Subcutaneous abdominal adipose tissue (tissue), 5 donors: ENCODE measurements around the gene LTF.
"Not testable (repeated sequence)": the region's sequence is repeated elsewhere in the genome, so short reads cannot be mapped to it uniquely, and the experiment has no call there.

Source experiments
- H3K27ac ChIP-seq: one replicate; pipeline ENCODE4 v1.7.0; 2013; ENCODE audit warnings: low read depth, mild to moderate bottlenecking, inconsistent platforms, low read length, moderate library complexity
- H3K27me3 ChIP-seq, 5 donors: one replicate each; pipeline ENCODE4 v1.7.0; 2013; ENCODE audit warnings: low read length in 5 of 5, inconsistent platforms in 1 of 5; ENCODE audit not compliant: control insufficient read depth in 5 of 5, insufficient read depth in 4 of 5
- H3K36me3 ChIP-seq, 5 donors: one replicate each; pipeline ENCODE4 v1.7.0; 2013; ENCODE audit warnings: low read length in 5 of 5; ENCODE audit not compliant: control insufficient read depth in 5 of 5, insufficient read depth in 5 of 5
- H3K4me1 ChIP-seq, 5 donors: one replicate each; pipeline ENCODE4 v1.7.0; 2013; ENCODE audit warnings: low read length in 5 of 5, mild to moderate bottlenecking in 3 of 5, moderate library complexity in 1 of 5; ENCODE audit not compliant: control insufficient read depth in 5 of 5, insufficient read depth in 5 of 5
- H3K4me3 ChIP-seq, 5 donors: one replicate each; pipeline ENCODE4 v1.7.0; 2013; ENCODE audit warnings: low read length in 5 of 5, low read depth in 1 of 5
- H3K9ac ChIP-seq, 5 donors: one replicate each; pipeline ENCODE4 v1.7.0; 2013; ENCODE audit warnings: low read length in 5 of 5, mild to moderate bottlenecking in 4 of 5, moderate library complexity in 3 of 5
- H3K9me3 ChIP-seq, 5 donors: one replicate each; pipeline ENCODE4 v1.7.0; 2013; ENCODE audit warnings: low read length in 5 of 5; ENCODE audit not compliant: control insufficient read depth in 5 of 5
- donor health status: healthy.
- donor health status: healthy.
- donor health status: healthy.
- donor health status: healthy.
- donor health status: healthy.

The LTF gene

DNA sequence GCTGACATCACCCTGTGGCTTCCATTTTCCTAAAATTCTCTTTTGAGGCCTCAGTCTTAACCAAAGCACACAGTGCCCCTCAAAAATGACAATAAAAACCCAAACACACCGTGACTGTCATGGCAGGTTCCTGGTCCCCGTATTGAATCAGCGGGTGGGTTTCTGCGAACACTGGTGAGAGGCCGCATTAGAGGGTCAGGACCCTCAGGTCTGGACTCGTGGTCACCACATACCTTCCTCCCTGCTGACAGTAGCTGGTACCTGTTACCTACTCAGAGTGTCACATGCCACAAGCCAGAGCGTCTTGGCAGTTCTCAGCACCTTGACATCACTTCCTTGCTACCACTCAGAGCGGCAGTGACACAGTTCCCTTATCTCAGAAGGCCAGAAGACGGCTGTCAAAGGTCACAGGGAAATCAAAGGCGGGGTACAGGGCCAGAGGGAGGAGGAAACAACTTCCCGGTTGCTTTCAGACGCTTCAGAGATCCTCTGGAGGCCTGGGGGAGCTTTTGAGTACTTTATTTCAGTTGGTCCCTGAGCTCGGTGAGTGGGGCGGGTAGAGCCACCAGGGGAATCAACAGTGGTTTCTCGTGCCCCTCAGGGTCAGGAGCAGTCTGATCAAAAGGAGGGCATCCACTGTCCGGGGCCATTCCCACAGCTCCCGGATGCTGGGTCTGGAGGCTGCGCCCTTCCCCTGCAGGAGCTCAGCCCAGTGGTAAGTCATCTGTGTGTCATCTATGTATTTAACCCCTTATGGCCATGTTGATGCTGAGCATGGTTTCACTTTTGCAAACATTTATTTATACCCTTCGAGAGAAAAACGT, 57.7 kb downstream of the LTF start, which contains the start of the genes CCR5AS and CCRL2:
Gene CCR5AS (minus strand): TSS at position 279 of the 824 bp plus-strand sequence.
Gene CCRL2 (plus strand): TSS at position 472 of the 824 bp plus-strand sequence. CDS start 821 bp downstream, outside the sequence.
- Histone ChIP-seq H3K9me3 (no peaks in the 10 kb centered on the region), H3K36me3 (no peaks in the 10 kb centered on the region), H3K27ac (peak within 1 kb of the TSS; percentile 74), H3K9ac (peak within 1 kb of the TSS; percentile 2 to 78 (median 64)), H3K27me3 (no peaks in the 10 kb centered on the region), H3K4me1 (peaks cover 0 to 57% (median 20%) of the 10 kb centered on the region in 5 donors), H3K4me3 (peak within 1 kb of the TSS; percentile 28 to 69 (median 59))

GRCh38 chr3:46406443-46406787, 58.3 kb downstream of the LTF start:
- H3K4me3 ChIP-seq = peak overlapping the region in 3 of 5 donors; percentile 59 to 69 (median 60)

DNA sequence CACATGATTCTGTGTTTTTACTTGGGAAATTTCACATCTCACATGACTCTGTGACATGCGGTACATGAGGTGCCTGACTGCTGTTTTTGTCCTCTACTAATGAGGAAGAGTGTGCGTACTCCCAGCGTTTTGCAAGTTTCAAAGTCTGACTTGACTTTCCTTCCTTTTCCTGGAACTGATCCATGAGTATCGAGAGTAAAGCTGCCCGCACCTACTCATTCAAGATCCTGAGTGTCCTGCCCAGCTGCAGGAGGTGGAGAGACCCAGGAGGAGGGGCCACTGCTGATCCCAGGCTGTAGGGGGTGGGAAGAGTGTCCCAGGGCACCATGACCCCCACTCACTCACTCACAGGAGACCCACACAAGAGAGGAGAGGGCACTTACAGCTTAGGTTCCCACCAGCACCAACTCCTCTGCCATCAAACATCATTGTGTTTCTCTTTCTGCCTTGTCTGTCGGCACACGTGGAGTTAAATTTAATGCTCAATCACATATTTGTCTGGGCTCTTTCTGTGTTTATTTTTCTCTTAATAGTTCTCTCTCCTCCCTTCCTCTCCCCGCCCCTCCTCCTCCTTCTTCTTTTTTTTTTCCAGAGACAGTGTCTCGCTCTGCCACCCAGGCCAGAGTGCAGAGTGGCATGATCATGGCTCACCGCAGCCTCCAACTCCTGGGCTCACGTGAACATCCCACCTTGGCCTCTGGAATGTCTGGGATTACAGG, 59.2 kb downstream of the LTF start:
- peak overlapping the region; percentile 74 for H3K27ac ChIP-seq
- no peaks in the 10 kb centered on the region for H3K36me3 ChIP-seq
- H3K9me3 ChIP-seq = no peaks in the 10 kb centered on the region
- peak overlapping the region; percentile 17 to 78 (median 31) for H3K9ac ChIP-seq
- H3K4me3 ChIP-seq = peak overlapping the region in 3 of 5 donors; percentile 18 to 34 (median 26)
- no peaks in the 10 kb centered on the region for H3K27me3 ChIP-seq
- H3K4me1 ChIP-seq = peaks cover 0 to 53% (median 20%) of the 10 kb centered on the region in 5 donors

More at GRCh38 chr3:46406443-46406787, 58.3 kb downstream of the LTF start:
- Histone ChIP-seq H3K9ac (peak overlapping the region; percentile 0 to 78 (median 51)), H3K27me3 (no peaks in the 10 kb centered on the region), H3K9me3 (no peaks in the 10 kb centered on the region), H3K36me3 (no peaks in the 10 kb centered on the region), H3K27ac (peak overlapping the region; percentile 74), H3K4me1 (peaks cover 0 to 57% (median 20%) of the 10 kb centered on the region in 5 donors)

- H3K27ac ChIP-seq, H3K27me3 ChIP-seq, H3K4me3 ChIP-seq, H3K9me3 ChIP-seq, H3K9ac ChIP-seq, H3K36me3 ChIP-seq: not testable (repeated sequence)
- peaks cover 0 to 34% (median 13%) of the 10 kb centered on the region in 5 donors for H3K4me1 ChIP-seq
Measured at GRCh38 chr3:46402902-46403301, 61.8 kb downstream of the LTF start.

DNA sequence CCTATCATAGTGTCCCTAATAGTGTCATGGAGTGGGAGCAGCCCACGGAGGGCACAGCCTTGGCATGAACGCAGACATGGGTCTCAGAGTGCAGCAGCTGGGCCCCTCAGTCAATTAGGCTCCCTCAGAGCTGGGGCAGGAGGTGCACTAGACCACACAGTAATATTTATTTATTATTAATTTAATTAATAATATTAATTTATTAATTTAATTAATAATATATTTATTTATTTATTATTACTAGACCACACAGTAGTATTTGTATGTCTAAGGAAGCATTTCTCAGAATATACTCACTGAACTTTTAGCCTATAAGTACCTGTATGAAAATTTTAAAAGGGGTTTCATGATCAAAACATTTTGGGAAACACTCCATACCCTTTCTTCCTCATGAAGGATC, 63.1 kb downstream of the LTF start:
- no peak overlapping the region for H3K4me3 ChIP-seq
- no peaks in the 10 kb centered on the region for H3K27me3 ChIP-seq
- no peak overlapping the region for H3K9ac ChIP-seq
- H3K9me3 ChIP-seq = no peaks in the 10 kb centered on the region
- peaks cover 0 to 24% (median 7%) of the 10 kb centered on the region in 5 donors for H3K4me1 ChIP-seq
- no peaks in the 10 kb centered on the region for H3K36me3 ChIP-seq
- no peak overlapping the region for H3K27ac ChIP-seq

GRCh38 chr3:46400846-46401245, 63.9 kb downstream of the LTF start:
- no peaks in the 10 kb centered on the region for H3K9me3 ChIP-seq
- peaks cover 0 to 23% (median 7%) of the 10 kb centered on the region in 5 donors for H3K4me1 ChIP-seq
- H3K27ac ChIP-seq = no peak overlapping the region
- H3K36me3 ChIP-seq = no peaks in the 10 kb centered on the region
- H3K27me3 ChIP-seq = no peaks in the 10 kb centered on the region
- H3K9ac ChIP-seq = no peak overlapping the region
- no peak overlapping the region for H3K4me3 ChIP-seq

GRCh38 chr3:46400000-46400734, 64.5 kb downstream of the LTF start:
- H3K4me3 ChIP-seq = no peak overlapping the region
- H3K9ac ChIP-seq = no peak overlapping the region
- no peaks in the 10 kb centered on the region for H3K36me3 ChIP-seq
- H3K4me1 ChIP-seq = peaks cover 3 to 22% (median 7%) of the 10 kb centered on the region in 5 donors
- H3K9me3 ChIP-seq = no peaks in the 10 kb centered on the region
- H3K27ac ChIP-seq = no peak overlapping the region
- no peaks in the 10 kb centered on the region for H3K27me3 ChIP-seq

GRCh38 chr3:46399557-46399956, 65.1 kb downstream of the LTF start:
- Histone ChIP-seq H3K27me3 (no peaks in the 10 kb centered on the region), H3K9me3 (no peaks in the 10 kb centered on the region), H3K4me1 (peaks cover 2 to 21% (median 6%) of the 10 kb centered on the region in 5 donors), H3K4me3 (no peak overlapping the region), H3K9ac (no peak overlapping the region), H3K27ac (no peak overlapping the region), H3K36me3 (no peaks in the 10 kb centered on the region)

DNA sequence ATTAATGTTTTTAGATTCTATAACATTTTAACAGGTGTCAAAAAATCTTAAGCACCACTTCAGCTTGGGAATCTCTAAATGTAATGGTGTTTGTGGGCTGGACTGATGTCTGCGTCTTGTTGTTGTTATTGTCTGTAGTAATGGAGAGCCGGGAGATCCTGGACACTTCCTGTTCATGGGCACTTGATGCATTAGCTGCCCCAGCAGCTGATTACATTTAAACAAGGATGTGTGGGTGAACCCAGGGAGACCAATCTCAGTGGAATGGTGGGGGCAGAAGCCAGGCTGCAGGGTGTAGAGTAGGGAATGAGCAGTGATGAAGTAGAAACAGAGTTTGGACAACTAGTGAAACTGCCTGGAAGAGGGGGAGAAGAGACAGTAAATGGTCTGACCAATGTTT, 65.6 kb downstream of the LTF start:
- Histone ChIP-seq H3K4me1 (peaks cover 2 to 19% (median 9%) of the 10 kb centered on the region in 5 donors), H3K27me3 (no peaks in the 10 kb centered on the region), H3K9ac (no peak overlapping the region), H3K4me3 (no peak overlapping the region), H3K27ac (no peak overlapping the region), H3K9me3 (no peaks in the 10 kb centered on the region), H3K36me3 (no peaks in the 10 kb centered on the region)
